Natural killer cell treated with Interleukin-12 subunit alpha and Interleukin-12 subunit beta and Interleukin-15 and Interleukin-18, amount 100 ng/mL, for 72 hours (primary cell): Measurements from ENCODE around the gene CREG1. TPM values are rescaled to one million over a fixed set of nuclear protein-coding genes. Genes with fewer than 3 reads are reported as not detected.
"Not testable (repeated sequence)": the region's sequence is repeated elsewhere in the genome, so short reads cannot be mapped to it uniquely, and the experiment has no call there.

ENCODE experiments used
- ATAC-seq, 2 donors: fragments of 150-1000 bp; cut with Tn5 transposase in 1 of 2; sonication (Bioruptor Pico), chemical (Tn5 transposase) in 1 of 2; 2 replicates each; pipeline ENCODE4 v1.10.0; 2021
- DNase-seq: peaks from one replicate; pipeline ENCODE4 v3.0.0; 2022; ENCODE audit warnings: low spot score
- H3K27ac Mint-ChIP-seq, 2 donors: 1 replicate in 1 of 2; 2 replicates in 1 of 2; pipeline ENCODE4 v1.8.0; 2022; ENCODE audit warnings: mixed read lengths in 2 of 2, mild to moderate bottlenecking in 1 of 2, moderate library complexity in 1 of 2
- H3K27me3 Mint-ChIP-seq, 2 donors: 1 replicate in 1 of 2; 2 replicates in 1 of 2; pipeline ENCODE4 v1.8.0; 2022; ENCODE audit warnings: mixed read lengths in 2 of 2
- H3K36me3 Mint-ChIP-seq: one replicate; pipeline ENCODE4 v1.8.0; 2022; ENCODE audit warnings: mixed read lengths
- H3K4me1 Mint-ChIP-seq, 2 donors: 1 replicate in 1 of 2; 2 replicates in 1 of 2; pipeline ENCODE4 v1.8.0; 2022; ENCODE audit warnings: low read depth in 2 of 2, mixed read lengths in 2 of 2, mild to moderate bottlenecking in 1 of 2
- H3K4me3 Mint-ChIP-seq: one replicate; pipeline ENCODE4 v1.8.0; 2022; ENCODE audit warnings: mixed read lengths
- H3K9me3 Mint-ChIP-seq: 2 replicates; pipeline ENCODE4 v1.8.0; 2022; ENCODE audit warnings: mixed read lengths
- total RNA-seq, 2 donors: library from RNA; stranded (reverse); gene quantifications; one replicate each; pipeline ENCODE4 v1.2.3, GENCODE V29; 2022

Gene CREG1
- total RNA-seq, 2 donors from 2014 or later, result 15.8 to 16.2 TPM

DNA sequence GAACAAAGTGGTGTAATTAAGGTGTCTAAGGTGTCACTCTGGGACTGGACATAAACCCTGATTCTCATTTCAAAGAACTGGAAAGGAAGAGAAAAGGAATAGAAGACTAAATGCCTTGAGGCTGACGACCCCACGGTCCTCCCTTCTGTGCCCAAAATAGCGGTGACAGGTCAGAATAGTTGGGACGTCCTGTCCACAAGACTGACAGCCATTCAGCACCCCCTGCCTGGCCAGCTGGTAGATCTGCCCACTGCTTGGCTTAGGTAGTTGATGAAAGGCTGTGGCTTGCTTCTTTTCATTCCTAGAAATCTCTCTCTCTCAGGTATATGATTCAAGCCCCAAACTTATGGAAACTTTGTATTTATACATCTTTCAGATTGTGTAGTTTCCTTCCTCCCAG is 26.4 kb upstream of the CREG1 start:
- H3K4me1 Mint-ChIP-seq, result no peaks in the 10 kb centered on the region

DNA sequence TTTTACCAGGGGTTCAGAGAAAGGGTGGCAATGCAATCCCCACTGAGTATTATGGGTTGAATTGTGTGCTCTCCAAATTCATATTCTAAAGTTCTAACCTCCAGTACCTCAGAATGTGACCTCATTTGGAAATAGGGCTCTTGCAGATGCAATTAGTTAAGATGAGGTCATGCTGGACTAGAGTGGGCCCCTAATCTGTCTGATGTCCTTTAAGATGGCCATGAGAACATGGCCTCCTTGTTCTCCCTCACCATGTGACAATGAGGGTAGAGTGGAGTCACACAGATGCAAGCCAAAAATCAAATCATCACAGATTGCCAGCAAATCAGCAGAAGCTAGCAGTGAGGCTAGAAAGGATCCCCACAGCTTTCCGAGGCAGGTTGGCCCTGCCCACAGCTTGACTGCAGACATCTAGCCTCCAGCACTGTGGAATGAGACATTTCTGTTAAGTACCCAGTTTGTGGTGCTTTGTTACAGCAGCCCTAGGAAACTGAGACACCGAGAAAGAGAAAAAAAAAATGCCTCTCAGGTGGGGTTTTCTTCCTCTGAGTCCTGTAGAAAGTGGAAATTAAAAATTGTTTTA is 25.5 kb upstream of the CREG1 start:
- ATAC-seq (no peak), DNase-seq (no peak)
- Mint-ChIP-seq H3K27ac (no peak overlapping the region), H3K4me3 (no peak overlapping the region), H3K27me3 (peaks cover 16 to 18% of the 10 kb centered on the region in 2 donors), H3K4me1 (no peaks in the 10 kb centered on the region), H3K9me3 (no peaks in the 10 kb centered on the region), H3K36me3 (no peaks in the 10 kb centered on the region)

More for the DNA sequence above, 26.4 kb upstream of the CREG1 start:
- Mint-ChIP-seq H3K4me3 (no peak overlapping the region), H3K36me3 (no peaks in the 10 kb centered on the region), H3K9me3 (no peaks in the 10 kb centered on the region), H3K27me3 (peaks cover 15 to 16% of the 10 kb centered on the region in 2 donors), H3K27ac (no peak overlapping the region)
- no peak for DNase-seq
- no peak for ATAC-seq

DNA sequence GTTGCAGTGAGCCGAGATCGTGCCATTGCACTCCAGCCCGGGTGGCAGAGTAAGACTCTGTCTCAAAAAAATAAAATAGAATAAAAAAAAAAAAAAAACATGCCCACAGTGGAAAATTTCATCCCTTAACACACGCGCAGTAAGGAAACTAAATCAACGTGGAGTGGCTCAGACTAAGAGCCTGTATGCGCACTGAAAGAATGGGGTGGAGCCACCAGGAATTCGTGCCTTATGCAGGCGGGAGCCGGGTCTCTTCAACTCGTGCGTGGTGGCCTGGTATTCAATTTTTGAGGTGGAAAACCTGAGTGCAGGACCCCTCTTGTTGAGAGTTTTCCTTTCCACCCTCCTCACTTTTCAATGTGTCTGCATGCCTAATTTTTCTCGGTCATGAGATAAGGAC is 22.1 kb upstream of the CREG1 start:
- H3K4me1 Mint-ChIP-seq, result no peaks in the 10 kb centered on the region
- no peak overlapping the region for H3K27ac Mint-ChIP-seq
- H3K36me3 Mint-ChIP-seq, result no peaks in the 10 kb centered on the region
- no peaks in the 10 kb centered on the region for H3K9me3 Mint-ChIP-seq
- no peak for DNase-seq
- H3K4me3 Mint-ChIP-seq, result no peak overlapping the region
- peaks cover 16 to 18% of the 10 kb centered on the region in 2 donors for H3K27me3 Mint-ChIP-seq
- ATAC-seq, result no peak

GRCh38 chr1:167573035-167573434 is 19.5 kb upstream of the CREG1 start:
- H3K36me3 Mint-ChIP-seq, result no peaks in the 10 kb centered on the region
- no peaks in the 10 kb centered on the region for H3K4me1 Mint-ChIP-seq
- DNase-seq (no peak), ATAC-seq (no peak)
- no peak overlapping the region for H3K27ac Mint-ChIP-seq
- H3K9me3 Mint-ChIP-seq, result no peaks in the 10 kb centered on the region
- peaks cover 14% of the 10 kb centered on the region in 2 donors for H3K27me3 Mint-ChIP-seq
- no peak overlapping the region for H3K4me3 Mint-ChIP-seq

- not testable (repeated sequence) for ATAC-seq
These were observed 17.1 kb upstream of the CREG1 start for GRCh38 chr1:167570712-167571111.

GRCh38 chr1:167567663-167568062 is 14.1 kb upstream of the CREG1 start:
- Mint-ChIP-seq H3K9me3 (no peaks in the 10 kb centered on the region), H3K36me3 (no peaks in the 10 kb centered on the region), H3K27me3 (no peaks in the 10 kb centered on the region), H3K4me1 (no peaks in the 10 kb centered on the region), H3K27ac (no peak overlapping the region), H3K4me3 (no peak overlapping the region)
- no peak for ATAC-seq
- no peak for DNase-seq

More at GRCh38 chr1:167570712-167571111, 17.1 kb upstream of the CREG1 start:
- DNase-seq, H3K4me1 Mint-ChIP-seq, H3K36me3 Mint-ChIP-seq, H3K27ac Mint-ChIP-seq, H3K9me3 Mint-ChIP-seq, H3K4me3 Mint-ChIP-seq, H3K27me3 Mint-ChIP-seq: not testable (repeated sequence)

DNA sequence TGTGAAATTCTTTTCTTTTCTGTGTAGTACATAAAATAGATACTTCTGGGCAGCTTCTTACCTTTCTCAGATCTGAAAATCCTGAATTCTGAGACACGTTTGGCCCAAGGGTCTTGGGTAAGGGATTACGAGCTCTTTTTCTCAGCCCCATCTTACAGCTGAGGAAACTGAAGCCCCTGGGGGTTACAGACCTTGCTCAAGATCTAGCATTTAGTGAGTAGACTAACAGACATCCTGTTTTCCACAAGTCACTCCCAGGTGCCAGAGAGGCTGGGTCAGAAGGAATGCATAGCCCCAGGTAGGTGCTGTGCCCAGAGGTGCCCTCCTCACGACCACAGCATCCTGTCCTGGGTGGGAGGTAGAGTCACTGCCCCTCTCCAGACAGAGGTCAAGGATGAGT is 13.2 kb upstream of the CREG1 start:
- H3K27ac Mint-ChIP-seq, result no peak overlapping the region
- H3K27me3 Mint-ChIP-seq, result no peaks in the 10 kb centered on the region
- no peak for DNase-seq
- H3K9me3 Mint-ChIP-seq, result no peaks in the 10 kb centered on the region
- H3K36me3 Mint-ChIP-seq, result no peaks in the 10 kb centered on the region
- H3K4me1 Mint-ChIP-seq, result no peaks in the 10 kb centered on the region
- no peak for ATAC-seq
- H3K4me3 Mint-ChIP-seq, result no peak overlapping the region

GRCh38 chr1:167565922-167566321 is 12.4 kb upstream of the CREG1 start:
- H3K27me3 Mint-ChIP-seq, result no peaks in the 10 kb centered on the region
- no peaks in the 10 kb centered on the region for H3K9me3 Mint-ChIP-seq
- H3K36me3 Mint-ChIP-seq, result no peaks in the 10 kb centered on the region
- no peak overlapping the region for H3K27ac Mint-ChIP-seq
- no peak for ATAC-seq
- no peak for DNase-seq
- no peak overlapping the region for H3K4me3 Mint-ChIP-seq
- H3K4me1 Mint-ChIP-seq, result peaks cover 0 to 2% of the 10 kb centered on the region in 2 donors

DNA sequence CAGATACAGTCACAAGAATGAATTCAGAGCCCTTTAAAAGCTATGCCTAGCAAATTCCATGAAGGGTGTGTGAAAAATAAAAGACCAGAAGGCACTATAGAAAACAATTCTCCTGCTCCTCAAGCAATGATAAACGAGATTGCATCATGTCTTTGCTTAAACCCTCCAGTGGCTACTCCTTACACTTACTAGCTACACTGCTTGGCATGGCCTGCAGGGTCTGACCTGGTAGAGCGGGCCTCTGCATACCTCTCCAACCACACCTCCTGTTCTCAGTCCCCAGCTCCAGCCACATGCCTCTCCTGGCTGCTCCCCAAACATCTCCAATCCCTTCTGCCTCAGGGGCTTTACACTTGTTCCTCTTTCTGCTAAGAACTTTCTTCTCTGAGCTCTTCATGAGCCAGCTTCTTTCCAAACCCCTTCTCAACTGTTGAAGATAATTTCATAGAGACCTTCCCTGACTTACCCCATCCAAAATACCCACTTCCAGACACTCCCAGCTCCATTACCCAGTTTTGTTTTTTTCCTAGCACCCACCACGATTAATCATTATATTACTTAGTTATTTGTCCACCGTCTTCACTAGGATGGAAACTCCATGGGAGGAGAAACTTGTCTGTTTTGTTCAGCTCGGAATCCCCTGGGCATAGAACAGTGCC is 11.2 kb upstream of the CREG1 start:
- no peak overlapping the region for H3K4me3 Mint-ChIP-seq
- H3K4me1 Mint-ChIP-seq, result peaks cover 0 to 2% of the 10 kb centered on the region in 2 donors
- H3K9me3 Mint-ChIP-seq, result no peaks in the 10 kb centered on the region
- no peaks in the 10 kb centered on the region for H3K36me3 Mint-ChIP-seq
- no peaks in the 10 kb centered on the region for H3K27me3 Mint-ChIP-seq
- H3K27ac Mint-ChIP-seq, result peak overlapping the region in 1 of 2 donors; percentile 6
- DNase-seq (no peak), ATAC-seq (peak in 1 of 2 donors; percentile 57)

- no peaks in the 10 kb centered on the region for H3K9me3 Mint-ChIP-seq
- peaks cover 0 to 2% of the 10 kb centered on the region in 2 donors for H3K4me1 Mint-ChIP-seq
- no peaks in the 10 kb centered on the region for H3K36me3 Mint-ChIP-seq
- ATAC-seq, result no peak
- no peak for DNase-seq
- H3K4me3 Mint-ChIP-seq, result no peak overlapping the region
- H3K27me3 Mint-ChIP-seq, result no peaks in the 10 kb centered on the region
- no peak overlapping the region for H3K27ac Mint-ChIP-seq
These were observed 10.2 kb upstream of the CREG1 start for GRCh38 chr1:167563579-167564246.

GRCh38 chr1:167562702-167563101 is 9.1 kb upstream of the CREG1 start:
- Mint-ChIP-seq H3K27ac (no peak overlapping the region), H3K9me3 (no peaks in the 10 kb centered on the region), H3K4me1 (peaks cover 0 to 2% of the 10 kb centered on the region in 2 donors), H3K36me3 (no peaks in the 10 kb centered on the region), H3K27me3 (no peaks in the 10 kb centered on the region), H3K4me3 (no peak overlapping the region)
- no peak for DNase-seq
- no peak for ATAC-seq

GRCh38 chr1:167561753-167562152 is 8.2 kb upstream of the CREG1 start:
- peaks cover 0 to 2% of the 10 kb centered on the region in 2 donors for H3K4me1 Mint-ChIP-seq
- no peaks in the 10 kb centered on the region for H3K36me3 Mint-ChIP-seq
- H3K4me3 Mint-ChIP-seq, result no peak overlapping the region
- H3K27ac Mint-ChIP-seq, result no peak overlapping the region
- no peak for ATAC-seq
- H3K27me3 Mint-ChIP-seq, result no peaks in the 10 kb centered on the region
- no peak for DNase-seq
- no peaks in the 10 kb centered on the region for H3K9me3 Mint-ChIP-seq

- DNase-seq (peak; percentile 78), ATAC-seq (no peak)
- Mint-ChIP-seq H3K27ac (no peak overlapping the region), H3K4me3 (peak overlapping the region; percentile 23), H3K36me3 (no peaks in the 10 kb centered on the region), H3K4me1 (peaks cover 14 to 21% of the 10 kb centered on the region in 2 donors), H3K27me3 (no peaks in the 10 kb centered on the region), H3K9me3 (no peaks in the 10 kb centered on the region)
These were observed 2.6 kb upstream of the CREG1 start for GRCh38 chr1:167555971-167556714.

- not testable (repeated sequence) for H3K36me3 Mint-ChIP-seq, H3K27me3 Mint-ChIP-seq, H3K9me3 Mint-ChIP-seq, ATAC-seq, H3K27ac Mint-ChIP-seq, DNase-seq
- peaks cover 25 to 27% of the 10 kb centered on the region in 2 donors for H3K4me1 Mint-ChIP-seq
- peak overlapping the region; percentile 23 for H3K4me3 Mint-ChIP-seq
These were observed 1.5 kb upstream of the CREG1 start for GRCh38 chr1:167555072-167555471.
